Left hindlimb (tissue), 1 donor: ENCODE measurements around the gene PTPRR.
A peak's percentile ranks its signal among the peaks of the same experiment; 100 is the strongest.
"Not testable (repeated sequence)": the region's sequence is repeated elsewhere in the genome, so short reads cannot be mapped to it uniquely, and the experiment has no call there.

Experiments
- DNase-seq: peaks from one replicate; pipeline ENCODE4 v3.0.0-alpha.2; 2018

PTPRR gene

DNA sequence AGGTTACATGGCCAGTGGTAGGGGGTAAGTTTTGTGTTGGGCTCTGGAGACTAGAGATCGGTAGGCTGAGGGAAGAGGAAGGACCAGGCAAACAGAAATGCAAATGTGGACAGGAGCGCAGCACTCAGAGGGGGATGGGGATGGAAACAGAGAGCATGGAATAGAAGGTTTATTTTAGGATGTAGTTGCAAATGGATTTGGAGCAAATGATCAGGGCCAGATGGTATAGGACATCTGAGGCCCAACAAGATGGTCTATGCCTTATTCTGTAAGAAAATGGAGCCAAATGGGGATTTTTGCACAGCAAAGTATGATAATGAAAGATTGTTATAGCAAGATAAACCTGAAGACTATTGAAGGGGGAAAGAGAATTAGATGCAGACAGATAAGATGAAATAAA lies 180.8 kb downstream of the PTPRR start:
- DNase-seq: no peak

GRCh38 chr12:70736351-70737133 lies 184.0 kb downstream of the PTPRR start:
- no peak for DNase-seq

- DNase-seq: not testable (repeated sequence)
Measured at GRCh38 chr12:70735197-70735596, 185.3 kb downstream of the PTPRR start.

DNA sequence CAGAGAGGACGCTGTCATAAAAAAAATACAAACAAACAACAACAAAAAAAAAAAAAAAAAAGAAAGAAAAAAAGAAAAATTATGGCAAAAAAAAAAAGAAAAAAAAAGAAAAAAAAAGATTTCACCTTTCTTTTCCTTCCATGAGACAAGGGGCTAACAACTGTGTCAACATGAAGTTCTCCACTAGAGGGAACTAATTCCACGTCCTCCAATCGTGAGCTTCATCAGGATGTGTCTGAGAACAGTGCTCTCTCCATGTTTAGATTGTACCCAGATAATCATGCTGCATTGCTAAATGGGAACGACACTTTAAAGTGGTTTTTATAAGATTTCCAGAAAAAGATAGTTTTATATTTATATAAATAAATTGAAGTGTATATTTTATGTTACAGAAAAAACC lies 187.2 kb downstream of the PTPRR start:
- DNase-seq: no peak

DNA sequence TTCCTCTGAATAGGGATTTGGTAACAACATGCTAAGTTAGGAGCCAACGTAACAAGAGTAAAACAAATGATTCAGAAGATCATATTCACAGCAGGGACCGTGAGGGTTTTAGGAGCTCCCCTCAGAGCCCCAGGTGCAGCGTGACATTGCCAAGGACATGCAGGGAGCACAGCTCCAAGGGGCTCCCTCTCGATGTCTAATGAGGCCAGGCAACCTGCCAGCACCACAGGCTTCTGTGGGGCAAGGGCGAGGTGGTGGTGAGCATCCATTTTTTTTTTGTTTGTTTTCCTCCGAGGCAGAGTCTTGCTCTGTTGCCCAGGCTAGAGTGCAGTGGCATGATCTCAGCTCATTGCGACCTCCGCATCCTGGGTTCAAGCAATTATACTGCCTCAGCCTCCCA lies 188.3 kb downstream of the PTPRR start:
- no peak for DNase-seq

- no peak for DNase-seq
Measured at GRCh38 chr12:70730675-70731180, 189.8 kb downstream of the PTPRR start.

DNA sequence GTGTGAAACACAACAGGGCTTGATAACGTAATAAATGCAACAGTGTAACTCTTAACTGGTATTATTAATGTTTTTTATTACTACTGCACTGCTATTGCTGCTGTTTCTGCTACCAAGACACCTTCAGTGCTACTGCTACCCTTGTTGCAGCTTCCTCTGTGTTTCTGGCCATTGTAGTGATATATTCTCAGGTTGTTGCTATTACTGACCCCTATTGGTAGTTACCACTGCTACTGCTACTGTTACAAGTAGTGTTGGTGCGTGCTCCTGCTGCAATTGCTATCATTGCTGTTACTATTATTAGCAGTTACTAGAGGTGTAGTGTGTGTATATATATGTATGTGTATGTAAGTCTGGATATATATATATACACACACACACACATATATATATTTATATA lies 196.1 kb downstream of the PTPRR start:
- no peak for DNase-seq

DNA sequence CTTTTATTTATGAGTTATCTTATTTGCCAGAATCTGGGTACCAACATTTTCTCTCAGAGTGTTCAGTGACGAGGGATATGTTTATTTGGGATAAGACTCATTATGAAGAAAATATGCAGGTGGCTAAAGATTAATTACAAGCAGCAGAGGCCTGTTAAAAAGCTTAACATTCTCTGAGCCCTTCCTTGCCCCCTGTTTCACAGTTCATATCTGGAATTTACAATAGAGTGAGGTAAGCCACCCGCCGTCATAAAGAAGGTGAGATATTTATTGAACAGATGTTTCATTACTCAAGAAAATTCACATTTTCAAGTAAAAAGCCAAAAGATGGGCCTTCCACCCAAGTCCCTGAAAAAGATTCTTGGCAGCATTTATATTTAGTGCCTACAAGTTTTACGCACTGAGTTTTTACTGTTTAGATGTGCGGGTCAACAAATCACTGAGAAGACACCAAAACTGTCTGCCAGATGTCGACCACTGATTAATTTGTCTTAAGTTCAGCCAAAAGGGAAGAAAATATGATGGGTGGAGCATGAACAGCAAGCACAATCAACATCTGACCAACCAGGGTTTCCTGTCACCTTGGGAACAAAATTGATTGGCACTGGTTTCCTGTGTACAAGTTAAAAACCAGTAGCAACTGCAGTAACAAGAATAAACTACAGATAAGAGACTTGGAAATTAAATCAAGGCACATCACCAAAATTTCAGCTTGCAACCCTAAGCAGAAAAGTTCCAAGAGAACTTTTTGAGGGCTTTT lies 197.8 kb downstream of the PTPRR start:
- no peak for DNase-seq

- no peak for DNase-seq
Measured at GRCh38 chr12:70721656-70722357, 198.7 kb downstream of the PTPRR start.

DNA sequence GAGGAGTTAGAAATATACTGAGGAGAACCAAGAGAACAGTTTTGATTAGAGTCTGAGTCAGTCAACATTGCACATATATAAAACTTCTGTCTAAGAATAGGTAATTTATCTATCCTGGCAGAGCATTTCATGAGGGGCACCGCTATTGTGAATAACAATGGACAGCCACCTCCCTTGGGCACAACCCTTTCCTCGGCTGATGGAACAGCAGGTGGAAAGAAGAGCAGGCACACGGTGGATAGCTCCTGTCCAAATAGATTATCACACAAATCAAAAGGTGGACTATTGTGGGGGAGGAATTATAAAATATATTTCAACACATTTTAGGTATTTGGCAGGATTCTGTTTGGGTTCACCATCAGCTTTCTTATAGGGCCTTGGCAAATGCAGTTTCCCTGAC lies 199.3 kb downstream of the PTPRR start:
- DNase-seq: no peak

DNA sequence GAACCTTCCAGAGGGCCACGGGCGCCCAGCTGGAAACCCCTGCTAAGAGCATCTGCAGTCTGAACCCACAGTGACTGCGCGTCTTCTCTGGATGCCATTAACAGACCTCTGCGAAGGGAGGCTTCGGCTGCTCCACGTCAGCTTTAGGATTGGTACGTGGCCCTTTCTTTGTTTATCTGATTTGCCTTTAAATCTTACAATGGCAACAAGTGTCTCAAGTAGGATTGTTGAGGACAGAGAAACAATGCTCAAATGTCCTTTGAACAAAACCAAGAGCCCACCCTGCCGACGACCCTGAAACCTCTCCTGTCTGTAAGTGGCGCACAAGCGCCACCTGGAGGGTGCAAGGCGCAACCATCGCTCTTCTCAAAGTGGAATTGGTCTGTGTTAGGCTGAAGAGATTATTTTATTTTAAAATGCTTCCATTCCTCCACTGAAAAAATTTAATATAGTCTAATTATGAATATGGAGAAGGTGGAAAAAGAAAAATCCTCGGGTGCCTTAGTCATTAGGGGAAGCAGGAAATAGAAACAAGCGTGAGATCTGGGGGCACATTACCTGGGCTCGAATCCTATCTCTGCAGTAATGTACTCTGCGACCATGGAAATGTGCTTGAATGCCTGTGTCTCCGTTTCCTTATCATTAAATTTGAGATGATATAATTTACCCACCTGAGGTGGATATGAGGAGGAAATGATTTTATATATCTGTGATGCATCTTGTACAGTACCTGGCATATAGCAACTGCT lies 200.7 kb downstream of the PTPRR start:
- DNase-seq: peak; percentile 64

DNA sequence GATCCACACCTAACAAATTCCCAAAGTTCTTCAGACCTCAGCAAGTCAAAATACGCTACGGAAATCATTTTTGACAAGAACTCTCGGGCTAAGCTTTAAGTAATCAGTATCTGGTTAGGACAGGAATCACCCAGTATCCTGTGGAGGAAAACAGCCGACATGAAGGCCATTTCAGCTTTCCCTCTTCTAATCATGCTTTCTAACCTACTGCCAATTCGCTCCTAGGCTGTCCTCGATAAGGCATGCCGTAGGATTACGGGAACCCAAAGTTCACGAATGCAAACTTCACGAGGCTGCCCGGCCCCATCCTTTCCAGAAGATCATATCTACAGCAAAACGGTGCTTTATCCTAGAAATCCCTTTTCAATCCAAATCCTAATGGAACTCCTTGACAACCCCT lies 201.5 kb downstream of the PTPRR start:
- DNase-seq: no peak

GRCh38 chr12:70711831-70712230 lies 208.7 kb downstream of the PTPRR start:
- no peak for DNase-seq

GRCh38 chr12:70709022-70709421 lies 211.5 kb downstream of the PTPRR start:
- no peak for DNase-seq

DNA sequence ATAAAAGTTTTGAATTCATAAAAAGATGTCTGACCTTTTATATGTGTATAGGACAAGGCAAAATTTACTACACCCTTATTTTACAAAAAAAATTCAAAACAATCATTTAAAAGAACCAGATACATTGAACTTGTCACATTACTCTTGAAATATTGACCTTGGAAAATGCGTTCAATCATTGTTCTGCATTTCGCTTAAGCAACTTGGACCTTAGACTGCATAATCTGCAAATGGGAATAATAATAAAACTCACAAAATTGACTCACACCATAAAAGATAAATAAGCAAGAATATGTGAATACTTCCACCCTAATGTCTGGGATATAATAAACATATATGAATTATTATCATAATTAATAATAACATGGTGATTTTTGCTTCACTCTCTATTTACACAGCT lies 213.9 kb downstream of the PTPRR start:
- DNase-seq: no peak

DNA sequence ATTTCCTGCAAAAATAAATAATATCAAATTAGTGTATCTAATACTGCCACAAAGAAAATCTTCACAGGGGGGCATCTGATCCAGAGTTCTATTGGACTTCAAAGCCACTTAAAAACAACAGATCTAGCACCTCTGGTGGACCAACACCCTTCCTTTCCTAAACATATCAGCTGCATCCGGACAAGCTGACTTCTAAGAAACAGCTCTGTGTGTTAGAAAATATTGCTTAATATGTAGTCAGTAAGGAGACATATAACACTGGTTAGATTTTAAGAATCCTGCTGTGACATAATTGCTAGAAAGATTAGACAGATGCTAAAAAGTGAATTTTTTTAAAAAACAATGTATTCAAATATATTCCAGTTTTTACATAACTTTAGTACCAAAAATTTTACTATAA lies 222.2 kb downstream of the PTPRR start:
- DNase-seq: no peak

DNA sequence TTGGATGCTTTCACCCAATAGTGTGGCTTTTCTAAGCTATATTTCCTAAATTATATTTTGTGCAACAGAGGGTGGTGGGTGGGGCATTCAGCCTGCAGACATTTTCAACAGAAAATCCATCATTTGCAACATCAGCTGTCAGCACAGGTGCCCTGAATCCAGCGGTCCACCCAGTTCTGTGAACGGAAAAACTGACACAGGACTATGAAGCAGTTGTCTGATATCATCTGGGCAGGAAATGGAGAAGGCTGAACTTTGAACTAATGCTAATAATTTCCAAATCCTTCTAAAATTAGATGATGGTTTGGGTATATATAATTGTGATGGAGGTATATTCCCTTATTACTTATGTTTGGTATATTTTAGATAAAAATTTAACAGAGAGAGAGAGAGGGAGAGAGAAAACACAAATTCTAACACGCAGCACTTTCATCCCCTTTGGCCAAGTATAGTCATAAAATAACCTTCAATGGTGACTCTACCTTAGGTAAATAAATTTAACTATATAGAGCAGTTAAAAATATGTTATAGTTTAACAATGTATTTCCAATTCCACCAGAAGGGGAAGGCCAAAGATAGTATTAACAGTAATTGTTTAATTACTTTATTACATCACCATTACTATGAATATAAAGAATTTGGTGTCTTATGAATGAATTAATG lies 225.0 kb downstream of the PTPRR start:
- no peak for DNase-seq

DNA sequence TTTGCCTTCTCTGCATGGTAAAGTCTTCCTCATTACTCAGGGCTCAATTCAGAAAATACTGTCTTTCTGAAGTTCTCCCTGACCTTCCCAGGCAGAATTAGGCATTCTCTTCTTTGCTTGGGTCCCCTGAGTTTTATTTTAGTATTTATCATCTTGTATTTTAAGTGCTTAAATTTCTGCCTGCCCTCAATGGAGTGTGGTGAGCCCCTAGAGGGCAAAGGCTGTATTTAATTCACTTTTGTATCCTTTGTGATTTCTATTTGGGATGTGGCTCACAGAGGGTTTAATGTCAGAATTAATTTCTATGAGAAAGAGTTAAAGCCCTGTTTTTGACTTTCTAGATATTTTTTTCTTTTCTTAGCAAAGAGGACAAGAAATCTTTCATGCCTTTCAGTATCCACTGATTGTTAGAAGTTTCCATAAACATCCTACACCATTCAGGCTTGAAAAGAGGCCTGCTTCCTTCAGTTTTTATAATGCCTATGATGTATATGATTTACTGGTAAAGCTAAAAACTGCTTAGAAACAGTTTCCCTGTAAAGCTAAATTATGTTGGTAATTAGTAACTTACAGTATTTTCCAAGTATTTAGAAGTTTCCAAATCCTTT lies 227.8 kb downstream of the PTPRR start:
- DNase-seq: no peak

GRCh38 chr12:70691018-70691672 lies 229.4 kb downstream of the PTPRR start:
- DNase-seq: no peak

- DNase-seq: no peak
Measured at GRCh38 chr12:70686907-70687306, 233.6 kb downstream of the PTPRR start.

DNA sequence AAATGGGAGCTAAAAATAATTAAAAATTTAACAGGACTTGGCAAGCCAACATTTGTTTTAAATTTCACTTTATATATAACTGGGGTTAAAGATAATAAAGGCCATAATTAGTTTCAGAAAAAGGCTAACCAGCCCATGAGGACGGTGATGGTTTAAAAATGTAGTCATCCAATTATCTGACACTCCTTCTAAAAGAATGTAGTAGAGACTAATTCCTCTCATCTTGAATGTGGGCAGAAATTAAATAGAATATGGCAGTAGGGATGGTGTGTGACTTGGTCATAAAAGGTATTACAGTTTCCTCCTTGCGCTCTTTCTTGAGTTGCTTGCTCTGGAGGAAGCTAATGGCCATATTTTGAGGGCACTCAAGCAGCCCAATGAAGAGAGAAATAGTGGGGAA lies 234.2 kb downstream of the PTPRR start:
- DNase-seq: no peak
